Right ventricle myocardium inferior (tissue), 1 donor: ENCODE measurements around the gene MYCBPAP. TPM values are rescaled to one million over a fixed set of nuclear protein-coding genes. Genes with fewer than 3 reads are reported as not detected.
"Not testable (repeated sequence)": the region's sequence is repeated elsewhere in the genome, so short reads cannot be mapped to it uniquely, and the experiment has no call there.

Experiments used
- ATAC-seq: fragments of 200-7000 bp; cut with Tn5 transposase; one replicate; pipeline ENCODE4 v1.9.1; 2020; ENCODE audit warnings: mild to moderate bottlenecking, moderate library complexity
- DNase-seq: peaks from one replicate; pipeline ENCODE4 v3.0.0; 2021; ENCODE audit errors: missing footprints
- intact Hi-C: fragments of 100-400 bp; cut with DNase I; formaldehyde crosslinking; loops from one replicate; pipeline ENCODE4 v1.11.0; 2022
- total RNA-seq: library from RNA; stranded (reverse); fragmentation: NEBNext Ultra II Directional; extraction: Animal tissue kit (Norgen Biotek cat#: 25700); gene quantifications from one replicate; pipeline ENCODE4 v1.2.1, GENCODE V29; 2021
- donor health status: DM: no; HTN: yes; CAD: no; lungs with severe emphysema.

MYCBPAP gene
- total RNA-seq, 1 donor from 2014 or later, result 0.81 TPM

DNA sequence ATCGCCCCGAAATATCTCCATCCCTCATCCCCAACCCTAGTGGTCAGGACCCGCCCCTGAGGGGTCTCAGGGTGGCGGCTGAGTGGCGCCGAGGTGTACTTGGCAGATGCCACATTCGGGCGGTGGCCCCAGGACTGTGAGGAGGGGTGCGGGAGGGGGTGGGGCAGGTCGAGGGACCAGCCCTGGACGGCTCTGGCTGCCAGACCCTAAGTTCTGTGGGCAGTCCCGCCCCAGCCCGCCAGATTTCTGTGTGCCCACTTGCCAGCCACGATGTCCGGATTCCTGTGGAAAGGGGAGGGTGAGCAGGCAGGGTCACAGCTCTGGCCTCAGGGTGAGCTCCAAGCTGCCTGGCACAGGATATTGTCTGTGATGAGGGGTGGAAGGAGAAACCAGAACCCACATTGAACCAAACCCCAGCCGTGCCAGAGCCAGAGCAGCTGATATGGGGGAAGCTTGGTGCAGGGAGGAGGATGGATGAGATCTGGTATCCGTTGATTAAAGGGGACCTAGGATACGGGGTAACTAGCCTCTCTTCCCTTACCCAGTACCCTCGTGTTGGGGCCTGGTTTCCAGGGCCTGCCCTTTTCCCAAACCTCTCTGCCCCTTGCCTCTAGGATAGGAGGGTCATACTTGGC lies 38.5 kb upstream of the MYCBPAP start:
- ATAC-seq, result no peak
- intact Hi-C loops, result no loop called here
- no peak for DNase-seq

DNA sequence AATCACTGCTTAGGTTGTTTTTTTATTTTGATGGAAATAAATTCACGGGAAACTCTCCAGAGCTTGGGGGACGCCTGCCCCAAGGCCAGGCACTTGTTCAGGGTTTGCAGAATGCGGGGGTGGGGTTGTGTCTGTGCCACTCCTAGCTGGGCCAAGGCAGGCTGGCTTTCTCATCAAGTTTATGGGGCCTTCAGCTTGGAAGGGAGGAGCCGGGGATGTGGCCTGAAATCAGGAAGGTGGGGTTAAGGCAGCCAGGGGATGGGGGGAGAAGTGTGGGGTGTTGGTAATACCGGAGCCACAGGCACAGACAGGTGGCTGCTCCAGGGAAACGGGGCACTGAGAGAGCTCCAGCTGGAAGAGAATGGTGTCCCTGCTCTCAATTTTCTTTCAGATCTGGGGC lies 37.8 kb upstream of the MYCBPAP start:
- intact Hi-C loops, result no loop called here
- ATAC-seq, result no peak
- no peak for DNase-seq

- DNase-seq, result no peak
- no peak for ATAC-seq
- intact Hi-C loops, result no loop called here
Observed at GRCh38 chr17:50471009-50471905, 37.0 kb upstream of the MYCBPAP start.

DNA sequence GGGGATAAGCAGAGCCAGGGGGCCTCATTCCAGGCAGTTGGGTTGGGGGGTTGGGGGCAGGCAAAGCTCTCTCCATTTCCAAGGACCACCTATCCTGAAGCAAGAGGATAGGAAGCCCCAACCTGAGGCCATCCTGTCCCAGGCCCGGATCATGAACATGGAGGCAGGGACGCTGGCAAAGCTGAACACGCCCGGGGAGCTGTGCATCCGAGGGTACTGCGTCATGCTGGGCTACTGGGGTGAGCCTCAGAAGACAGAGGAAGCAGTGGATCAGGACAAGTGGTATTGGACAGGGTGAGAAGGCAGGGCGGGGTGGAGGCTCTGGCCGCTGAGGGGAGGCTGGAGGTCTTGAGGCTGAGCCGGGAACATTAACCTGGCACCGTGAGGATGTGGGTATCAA lies 36.0 kb upstream of the MYCBPAP start:
- DNase-seq (no peak), ATAC-seq (no peak)

GRCh38 chr17:50472761-50473161 lies 35.5 kb upstream of the MYCBPAP start:
- ATAC-seq, DNase-seq, intact Hi-C loops: not testable (repeated sequence)

More for the DNA sequence above, 36.0 kb upstream of the MYCBPAP start:
- intact Hi-C loops, result no loop called here

DNA sequence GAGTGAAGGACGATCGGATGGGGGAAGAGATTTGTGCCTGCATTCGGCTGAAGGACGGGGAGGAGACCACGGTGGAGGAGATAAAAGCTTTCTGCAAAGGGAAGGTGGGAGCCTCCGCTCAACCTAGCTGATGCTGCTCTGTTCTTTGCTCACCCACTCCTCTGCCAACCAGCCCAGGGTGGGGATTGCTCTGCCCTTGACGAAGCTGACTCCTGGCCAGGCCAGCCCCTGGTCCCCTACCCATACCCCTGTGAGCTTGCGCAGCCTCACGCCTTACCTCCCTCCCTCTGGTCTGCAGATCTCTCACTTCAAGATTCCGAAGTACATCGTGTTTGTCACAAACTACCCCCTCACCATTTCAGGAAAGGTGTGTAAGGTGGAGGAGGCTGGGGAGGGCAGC lies 34.3 kb upstream of the MYCBPAP start:
- intact Hi-C loops, result no loop called here
- ATAC-seq, result no peak
- no peak for DNase-seq

GRCh38 chr17:50474523-50474922 lies 33.7 kb upstream of the MYCBPAP start:
- ATAC-seq, result no peak
- no peak for DNase-seq
- intact Hi-C loops, result no loop called here

GRCh38 chr17:50475362-50475761 lies 32.9 kb upstream of the MYCBPAP start:
- DNase-seq (no peak), ATAC-seq (no peak)
- intact Hi-C loops, result loop anchor here (5.0 kb wide), 1 partner anchor 113 kb away; no protein-coding TSS in a partner anchor

GRCh38 chr17:50475775-50476544 lies 32.3 kb upstream of the MYCBPAP start:
- ATAC-seq, DNase-seq: not testable (repeated sequence)
- intact Hi-C loops, result loop anchor here (5.0 kb wide), 1 partner anchor 114 kb away; no protein-coding TSS in a partner anchor

DNA sequence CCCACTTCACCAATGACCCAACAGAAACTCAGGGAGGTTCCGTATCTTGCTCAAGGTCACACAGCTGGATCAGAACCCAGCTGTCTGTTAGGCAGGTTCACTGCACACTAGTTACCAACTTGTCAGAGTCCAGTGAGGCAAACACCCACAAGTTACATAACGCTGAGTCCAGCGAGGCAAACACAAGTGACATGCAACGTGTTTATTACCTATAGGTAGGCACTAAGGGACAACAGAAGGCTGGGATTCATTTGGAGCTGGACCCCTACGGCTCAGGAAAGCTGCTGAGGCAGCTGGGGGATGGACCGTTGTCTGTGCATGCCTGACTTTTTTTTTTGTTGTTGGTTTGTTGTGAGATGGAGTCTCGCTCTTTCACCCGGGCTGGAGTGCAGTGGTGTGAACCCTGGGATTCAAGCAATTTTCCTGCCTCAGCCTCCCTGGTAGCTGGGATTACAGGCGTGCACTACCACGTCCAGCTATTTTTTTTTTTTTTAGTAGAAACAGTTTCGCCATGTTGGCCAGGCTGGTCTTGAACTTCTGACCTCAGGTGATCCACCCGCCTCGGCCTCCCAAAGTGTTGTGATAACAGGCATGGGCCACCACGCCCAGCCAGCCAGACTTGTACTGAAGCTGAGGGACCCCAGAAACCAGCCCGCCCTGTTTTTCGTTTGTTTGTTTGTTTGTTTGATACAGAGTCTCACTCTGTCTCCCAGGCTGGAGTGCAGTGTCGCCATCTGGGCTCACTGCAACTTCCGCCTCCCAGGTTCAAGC lies 31.5 kb upstream of the MYCBPAP start:
- ATAC-seq (no peak), DNase-seq (no peak)
- intact Hi-C loops, result loop anchor here (5.0 kb wide), 1 partner anchor 114 kb away; no protein-coding TSS in a partner anchor

- DNase-seq (no peak), ATAC-seq (no peak)
- intact Hi-C loops, result loop anchor here (2.0 to 5.0 kb wide), 2 partner anchors 51 to 116 kb away; partner anchors contain the start of gene ACSF2
Observed at GRCh38 chr17:50477976-50478375, 30.3 kb upstream of the MYCBPAP start.

DNA sequence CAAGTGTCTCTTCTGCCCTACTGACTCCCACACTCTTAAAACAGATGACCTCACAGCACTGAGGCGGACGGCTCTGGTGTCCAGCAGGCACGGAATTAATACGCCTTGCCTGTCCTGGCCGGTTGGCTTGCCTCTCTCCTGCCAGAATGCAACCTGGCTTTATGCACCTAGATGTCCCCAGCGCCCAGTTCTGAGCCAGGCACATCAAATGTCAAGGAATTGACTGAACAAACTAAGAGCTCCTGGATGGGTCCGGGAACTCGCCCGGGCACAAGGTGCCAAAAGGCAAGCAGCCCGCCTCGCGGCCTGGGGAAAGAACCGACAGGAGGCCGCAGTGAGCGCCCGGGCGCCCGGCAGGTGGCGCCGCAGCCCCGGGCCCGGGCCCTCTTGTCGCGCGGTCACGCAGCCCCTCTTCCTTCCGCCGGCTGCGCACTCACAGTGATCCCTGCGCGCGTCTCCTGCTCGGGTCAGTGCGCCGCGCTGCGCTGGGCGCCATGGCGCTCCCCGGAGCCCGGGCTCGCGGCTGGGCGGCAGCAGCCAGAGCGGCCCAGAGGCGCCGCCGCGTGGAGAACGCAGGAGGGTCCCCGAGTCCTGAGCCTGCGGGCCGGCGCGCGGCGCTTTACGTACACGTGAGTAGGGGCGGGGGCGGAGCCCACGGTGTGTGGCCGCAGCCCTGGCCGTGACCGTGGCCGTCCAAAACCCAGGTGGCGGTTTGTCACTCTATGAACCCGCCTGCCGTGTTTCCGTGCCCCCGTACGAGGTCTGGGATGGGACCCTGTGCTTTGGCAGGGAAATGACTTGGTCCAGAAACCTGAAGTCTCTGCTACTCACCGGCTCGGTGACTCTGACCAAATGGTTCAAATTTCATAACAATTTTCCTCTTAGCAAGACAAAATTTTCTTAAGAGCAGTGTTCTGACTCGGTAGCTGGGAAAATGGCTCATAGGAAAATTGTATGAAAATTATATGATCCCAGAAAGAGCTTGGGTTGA lies 29.6 kb upstream of the MYCBPAP start, which contains the start of gene RSAD1:
TSS of gene RSAD1 (plus strand) at position 470 of the 991 bp plus-strand sequence. CDS start at position 495, 25 bp downstream.
- intact Hi-C loops, result loop anchor here (2.0 to 5.0 kb wide), 2 partner anchors 52 to 116 kb away; partner anchors contain the start of gene ACSF2
- DNase-seq (peak; percentile 95), ATAC-seq (peak; percentile 93)

GRCh38 chr17:50479522-50480141 lies 28.6 kb upstream of the MYCBPAP start:
- intact Hi-C loops, result loop anchor here (2.0 to 10.0 kb wide), 3 partner anchors 53 to 205 kb away; partner anchors contain the start of gene ACSF2
- ATAC-seq (peak; percentile 44), DNase-seq (peak; percentile 84)

DNA sequence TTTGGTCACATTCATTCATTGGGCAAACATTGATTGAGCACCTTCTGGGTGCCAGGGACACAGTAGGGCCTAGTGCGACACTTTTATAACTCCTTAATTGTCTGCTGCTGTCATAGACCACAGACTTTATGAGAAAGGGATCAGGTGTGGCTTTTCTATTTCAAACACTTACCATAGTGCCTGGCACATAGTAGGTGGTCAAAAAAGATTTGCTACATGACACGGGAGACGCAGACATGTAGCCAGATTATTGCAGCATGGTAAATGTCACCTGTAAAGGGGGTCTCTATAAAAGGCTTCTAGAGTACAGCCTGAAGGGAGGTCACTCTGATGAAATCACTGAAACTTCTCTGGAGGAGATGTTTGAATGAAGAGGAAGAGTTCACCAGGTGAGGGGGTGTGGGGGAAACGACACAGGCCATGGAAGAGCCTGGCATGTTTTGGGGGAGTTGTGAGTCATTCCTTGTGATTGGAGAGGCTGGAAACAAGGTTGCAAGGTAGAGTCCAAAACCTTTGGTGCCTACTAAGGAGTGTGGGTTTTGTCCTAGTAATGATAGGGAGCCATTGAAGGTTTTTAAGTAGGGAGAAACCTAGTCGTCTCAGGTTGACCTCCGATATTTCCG lies 28.0 kb upstream of the MYCBPAP start:
- intact Hi-C loops, result loop anchor here (10.0 kb wide), 1 partner anchor 205 kb away; no protein-coding TSS in a partner anchor
- ATAC-seq (no peak), DNase-seq (no peak)

- ATAC-seq (no peak), DNase-seq (no peak)
- intact Hi-C loops, result loop anchor here (10.0 kb wide), 1 partner anchor 204 kb away; no protein-coding TSS in a partner anchor
Observed at GRCh38 chr17:50480854-50481490, 27.3 kb upstream of the MYCBPAP start.
